Tibial artery (tissue), 4 donors: Measurements from ENCODE around the gene GABRG3.

Experiments used
- DNase-seq, 2 donors: peaks; one replicate each; pipeline ENCODE4 v3.0.0-alpha.2; 2019
- H3K27ac ChIP-seq, 2 donors: fragments of 200-600 bp; sonication (generic) in 1 of 2; 1 replicate in 1 of 2; 2 replicates in 1 of 2; pipeline ENCODE4 v1.5.1; 2018 to 2019; ENCODE audit warnings: mild to moderate bottlenecking in 1 of 2
- H3K27me3 ChIP-seq, 2 donors: fragments of 200-600 bp; sonication (generic) in 1 of 2; one replicate each; pipeline versions ENCODE4 v1.5.1 to v1.6.0; 2016 to 2019
- H3K36me3 ChIP-seq, 3 donors: fragments of 200-600 bp; sonication (generic) in 2 of 3; one replicate each; pipeline ENCODE4 v1.5.1; 2016 to 2019; ENCODE audit warnings: mild to moderate bottlenecking in 2 of 3
- H3K4me1 ChIP-seq, 4 donors: fragments of 200-600 bp; sonication (generic) in 2 of 4; 1 replicate in 3 of 4; 2 replicates in 1 of 4; pipeline ENCODE4 v1.5.1; 2016 to 2019
- H3K4me3 ChIP-seq, 2 donors: fragments of 200-600 bp; sonication (generic) in 1 of 2; 1 replicate in 1 of 2; 2 replicates in 1 of 2; pipeline ENCODE4 v1.5.1; 2018 to 2019; ENCODE audit warnings: mild to moderate bottlenecking in 2 of 2
- H3K9me3 ChIP-seq, 3 donors: fragments of 200-600 bp; sonication (generic) in 1 of 3; one replicate each; pipeline ENCODE4 v1.5.1; 2016 to 2019
- CTCF ChIP-seq, 2 experiments: fragments of 200-600 bp in 1 of 2; fragments of 450-650 bp in 1 of 2; IDR thresholded peaks; one replicate each; pipeline ENCODE4 v1.5.1; 2017 to 2019; ENCODE audit warnings: antibody characterized with exemption in 2 of 2, mild to moderate bottlenecking in 1 of 2, moderate library complexity in 1 of 2
- intact Hi-C: fragments of 100-400 bp; cut with DNase I; formaldehyde crosslinking; loops from one replicate; pipeline ENCODE4 v1.15.0; 2023; ENCODE audit warnings: low total_unique reads

The GABRG3 gene

GRCh38 chr15:26935322-26935721 is 35.7 kb upstream of the GABRG3 start:
- H3K36me3 ChIP-seq = no peaks in the 10 kb centered on the region
- H3K27me3 ChIP-seq = no peaks in the 10 kb centered on the region
- H3K4me1 ChIP-seq = no peaks in the 10 kb centered on the region
- no peak for DNase-seq
- intact Hi-C loops = no loop called here
- no peaks in the 10 kb centered on the region for H3K9me3 ChIP-seq
- no peak overlapping the region for H3K27ac ChIP-seq
- TF ChIP-seq CTCF (IDR thresholded peaks at IDR 0.05) = no peak
- no peak overlapping the region for H3K4me3 ChIP-seq

GRCh38 chr15:26936502-26936901 is 34.5 kb upstream of the GABRG3 start:
- intact Hi-C loops = no loop called here
- Histone ChIP-seq H3K27ac (no peak overlapping the region), H3K4me3 (no peak overlapping the region), H3K9me3 (no peaks in the 10 kb centered on the region), H3K4me1 (no peaks in the 10 kb centered on the region), H3K27me3 (no peaks in the 10 kb centered on the region), H3K36me3 (no peaks in the 10 kb centered on the region)
- no peak for TF ChIP-seq CTCF (IDR thresholded peaks at IDR 0.05)
- DNase-seq = no peak

DNA sequence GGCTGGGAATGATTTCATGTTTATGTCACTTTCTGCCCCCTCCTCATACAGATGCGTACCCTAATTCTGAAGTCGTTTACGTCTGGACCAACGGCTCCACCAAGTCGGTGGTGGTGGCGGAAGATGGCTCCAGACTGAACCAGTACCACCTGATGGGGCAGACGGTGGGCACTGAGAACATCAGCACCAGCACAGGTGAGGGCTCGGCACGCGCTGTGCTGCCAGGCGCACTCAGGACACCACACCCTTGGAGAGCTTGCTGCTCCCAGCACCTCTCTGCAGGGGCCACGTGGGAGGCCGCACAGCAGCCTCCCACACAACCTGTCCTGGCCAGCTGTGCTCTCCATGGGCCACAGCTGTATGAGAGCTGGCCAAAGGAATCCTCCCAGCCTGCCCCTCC is 33.8 kb upstream of the GABRG3 start:
- Histone ChIP-seq H3K4me1 (no peaks in the 10 kb centered on the region), H3K27me3 (no peaks in the 10 kb centered on the region), H3K4me3 (no peak overlapping the region), H3K27ac (no peak overlapping the region), H3K9me3 (no peaks in the 10 kb centered on the region), H3K36me3 (no peaks in the 10 kb centered on the region)
- DNase-seq = no peak
- TF ChIP-seq CTCF (IDR thresholded peaks at IDR 0.05) = no peak
- intact Hi-C loops = no loop called here

GRCh38 chr15:26939398-26939797 is 31.6 kb upstream of the GABRG3 start:
- no peaks in the 10 kb centered on the region for H3K27me3 ChIP-seq
- no peak for TF ChIP-seq CTCF (IDR thresholded peaks at IDR 0.05)
- intact Hi-C loops = no loop called here
- no peaks in the 10 kb centered on the region for H3K4me1 ChIP-seq
- DNase-seq = no peak
- no peak overlapping the region for H3K27ac ChIP-seq
- no peak overlapping the region for H3K4me3 ChIP-seq
- no peaks in the 10 kb centered on the region for H3K36me3 ChIP-seq
- H3K9me3 ChIP-seq = no peaks in the 10 kb centered on the region

- Histone ChIP-seq H3K27me3 (no peaks in the 10 kb centered on the region), H3K4me3 (no peak overlapping the region), H3K4me1 (no peaks in the 10 kb centered on the region), H3K9me3 (no peaks in the 10 kb centered on the region), H3K27ac (no peak overlapping the region), H3K36me3 (no peaks in the 10 kb centered on the region)
- intact Hi-C loops = no loop called here
- no peak for TF ChIP-seq CTCF (IDR thresholded peaks at IDR 0.05)
- DNase-seq = no peak
Observed at GRCh38 chr15:26941489-26941888, 29.5 kb upstream of the GABRG3 start.

DNA sequence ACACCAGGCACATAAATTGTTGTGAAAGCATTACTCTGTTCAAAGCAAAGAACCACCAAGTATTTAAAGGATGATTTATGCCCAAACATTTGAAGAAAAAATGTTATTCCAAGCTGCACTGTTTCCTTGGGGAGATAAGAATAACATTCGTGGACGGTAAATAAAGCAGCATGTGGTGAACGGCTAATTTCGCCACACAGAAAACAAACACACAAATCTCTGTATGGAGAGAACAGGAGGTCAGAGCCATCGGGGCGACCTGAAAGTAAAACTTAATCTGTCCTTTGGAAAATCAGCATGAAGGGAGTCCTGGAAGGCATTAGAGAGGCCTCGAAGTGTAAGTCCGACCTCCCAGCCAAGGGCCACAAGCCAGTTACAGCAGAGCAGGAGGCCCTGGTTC is 27.1 kb upstream of the GABRG3 start:
- DNase-seq = no peak
- no peaks in the 10 kb centered on the region for H3K9me3 ChIP-seq
- no peaks in the 10 kb centered on the region for H3K4me1 ChIP-seq
- TF ChIP-seq CTCF (IDR thresholded peaks at IDR 0.05) = no peak
- H3K4me3 ChIP-seq = no peak overlapping the region
- H3K27me3 ChIP-seq = no peaks in the 10 kb centered on the region
- no peak overlapping the region for H3K27ac ChIP-seq
- H3K36me3 ChIP-seq = no peaks in the 10 kb centered on the region
- intact Hi-C loops = no loop called here
